Islet precursor cell (in vitro differentiated cells): ENCODE data around the gene DUSP12.
A peak's percentile ranks its signal among the peaks of the same experiment; 100 is the strongest.
"Not testable (repeated sequence)": the region's sequence is repeated elsewhere in the genome, so short reads cannot be mapped to it uniquely, and the experiment has no call there.

Source experiments
- DNase-seq: peaks from one replicate; pipeline ENCODE4 v3.0.0-alpha.2; 2018

DUSP12 gene

DNA sequence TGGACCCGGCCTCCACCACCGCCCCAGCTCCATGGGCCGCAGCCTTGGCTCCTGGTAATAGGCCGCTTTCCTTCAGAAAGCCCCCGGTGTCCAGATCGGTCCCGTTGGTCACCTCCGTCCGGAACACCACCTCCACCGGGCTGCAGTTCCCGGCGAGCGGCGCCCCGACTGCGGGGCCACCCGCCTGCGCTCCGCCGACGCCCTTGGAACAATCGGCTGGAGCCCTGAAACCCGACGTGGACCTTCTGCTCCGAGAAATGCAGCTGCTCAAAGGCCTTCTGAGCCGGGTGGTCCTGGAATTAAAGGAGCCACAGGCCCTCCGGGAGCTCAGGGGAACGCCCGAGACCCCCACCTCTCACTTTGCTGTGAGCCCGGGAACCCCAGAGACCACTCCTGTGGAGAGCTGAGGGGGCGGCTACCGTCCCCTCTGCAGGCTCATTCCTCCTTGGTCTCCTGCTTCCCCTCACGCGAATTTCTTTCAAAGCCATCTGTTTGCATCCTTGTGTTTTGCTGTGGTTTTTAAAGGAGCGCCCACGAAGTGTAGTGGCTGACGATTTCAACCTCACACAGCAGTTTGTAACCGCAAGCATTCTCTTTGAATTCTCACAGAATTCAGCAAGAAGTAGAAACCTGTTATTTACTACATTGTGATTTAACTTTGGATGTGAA is 22.2 kb upstream of the DUSP12 start:
- no peak for DNase-seq

DNA sequence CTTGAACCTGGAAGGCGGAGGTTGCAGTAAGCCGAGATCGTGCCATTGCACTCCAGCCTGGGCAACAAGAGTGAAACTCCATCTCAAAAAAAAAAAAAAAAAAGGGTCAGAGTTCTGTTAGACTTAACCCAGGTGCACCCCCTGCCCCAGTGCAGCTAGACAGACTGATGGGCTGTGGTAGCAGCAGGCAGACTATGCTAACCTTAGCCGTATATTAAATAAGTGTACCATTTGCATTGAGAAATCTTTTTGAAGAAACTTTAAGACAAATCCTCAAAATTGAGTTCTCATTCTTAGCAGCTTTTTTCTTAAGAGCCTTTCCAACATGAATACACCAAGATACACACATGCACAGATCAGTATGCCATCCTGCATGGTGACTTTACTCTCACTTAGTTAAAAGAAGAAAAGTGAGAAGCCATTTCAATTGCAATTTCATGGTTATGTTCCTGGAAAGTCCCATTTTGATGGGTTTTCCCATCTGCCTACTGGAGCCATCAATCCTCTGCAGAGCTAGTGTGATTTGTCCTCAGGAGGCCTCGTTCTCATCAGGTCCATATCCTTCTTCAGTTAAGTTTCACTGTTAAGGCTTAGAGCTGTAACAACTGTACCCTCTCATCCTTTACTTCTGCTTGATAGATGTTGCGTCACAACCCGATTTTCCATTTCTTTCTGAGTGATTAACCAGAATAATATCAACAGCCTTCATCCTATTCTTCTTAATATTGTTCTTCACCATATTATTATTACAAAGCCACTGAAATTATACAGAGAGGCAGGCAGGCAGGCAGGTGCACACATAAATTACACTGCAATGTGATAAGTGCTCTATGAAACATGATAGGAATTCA is 21.0 kb upstream of the DUSP12 start:
- no peak for DNase-seq

DNA sequence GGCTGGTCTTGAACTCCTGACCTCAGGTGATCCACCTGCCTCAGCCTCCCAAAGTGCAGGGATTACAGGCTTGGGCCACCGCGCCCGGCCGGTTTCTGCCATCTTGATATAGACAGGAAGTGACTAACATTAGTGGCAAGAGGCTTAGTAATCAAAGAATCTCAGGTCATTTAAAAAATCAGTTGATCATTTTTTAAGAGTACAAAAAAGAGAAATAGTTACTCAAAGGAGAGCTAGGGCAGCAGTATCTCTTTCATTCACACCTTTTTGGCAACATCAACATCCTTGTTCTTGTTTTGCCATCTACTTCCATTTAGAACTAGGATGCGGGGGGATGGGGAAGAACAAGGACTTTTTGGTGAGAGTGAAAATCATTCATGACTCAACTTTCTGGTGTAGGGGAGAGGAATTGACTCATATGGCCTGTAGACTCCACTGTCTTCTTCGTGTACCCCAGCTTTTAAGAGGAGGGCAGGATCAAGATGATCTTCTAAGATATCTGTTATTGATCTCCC is 19.5 kb upstream of the DUSP12 start:
- DNase-seq: no peak

DNA sequence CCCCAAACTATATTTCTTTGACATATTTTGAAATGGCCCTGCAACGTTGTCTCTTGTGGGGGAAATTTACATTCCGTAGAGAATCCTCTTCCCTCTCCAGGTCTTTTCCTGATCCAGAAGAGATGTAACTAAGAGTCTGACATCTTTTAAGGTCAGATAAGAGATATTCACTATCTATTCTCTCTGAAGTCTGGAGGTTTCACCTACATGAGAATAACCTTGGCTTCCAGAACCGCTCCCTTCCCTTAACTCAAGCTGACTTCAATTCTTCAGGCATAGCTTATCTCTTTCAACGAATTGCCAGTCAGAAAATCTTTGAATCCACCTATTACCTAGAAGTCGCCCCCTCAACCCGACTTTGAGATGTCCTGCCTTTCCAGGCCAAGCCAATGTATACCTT is 18.3 kb upstream of the DUSP12 start:
- DNase-seq: no peak

DNA sequence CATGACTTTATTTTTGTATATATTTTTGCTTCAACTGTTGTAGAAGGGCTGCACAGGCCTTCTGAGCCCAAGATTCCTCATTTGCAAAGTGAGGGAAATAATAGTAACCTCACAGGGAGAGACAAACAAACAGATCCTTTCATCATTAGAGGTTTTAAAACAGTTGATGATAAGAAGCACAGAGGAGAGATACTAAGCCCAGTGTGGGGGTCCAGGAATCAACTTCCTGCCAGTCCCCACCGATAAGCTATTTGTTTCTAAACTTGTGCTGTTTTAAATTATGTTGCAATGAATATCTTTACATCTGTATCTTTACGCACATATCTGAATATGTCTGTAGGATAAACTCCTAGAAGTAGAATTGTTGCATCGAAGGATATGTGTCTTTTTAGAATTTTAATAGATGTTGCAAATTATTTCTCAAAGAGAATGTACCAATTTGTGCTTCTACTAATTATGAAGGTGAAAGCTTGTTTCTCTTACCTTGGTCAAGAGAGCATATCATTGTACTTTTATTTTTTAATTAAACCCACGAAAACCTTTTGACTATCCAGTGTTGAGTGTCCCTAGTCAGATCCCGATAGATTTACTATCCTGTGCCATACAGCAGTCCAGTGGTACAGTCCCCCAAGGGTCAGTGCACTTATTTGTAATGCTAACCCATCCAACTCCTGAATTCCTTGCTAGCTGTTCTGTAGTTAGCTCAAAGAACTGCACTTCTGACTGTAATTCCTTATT is 17.4 kb upstream of the DUSP12 start:
- no peak for DNase-seq

DNA sequence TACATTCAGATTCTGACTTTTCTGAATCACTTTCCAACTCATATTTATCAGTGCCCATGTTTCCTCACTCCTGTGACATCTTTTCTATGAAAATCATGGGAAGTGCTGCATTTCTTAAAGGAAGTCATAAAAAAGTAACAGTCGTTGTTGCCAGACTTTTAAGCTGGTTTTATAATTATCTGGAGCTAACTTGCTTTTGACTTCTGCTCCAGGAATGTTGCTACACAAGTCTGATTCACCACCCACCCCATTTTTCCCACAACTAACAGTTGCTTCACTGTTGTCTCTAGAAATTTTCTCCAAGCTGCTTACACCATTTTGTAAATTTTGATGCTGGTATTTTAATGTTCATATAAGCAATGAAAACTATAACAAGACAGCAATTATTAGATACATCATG is 16.1 kb upstream of the DUSP12 start:
- no peak for DNase-seq

DNA sequence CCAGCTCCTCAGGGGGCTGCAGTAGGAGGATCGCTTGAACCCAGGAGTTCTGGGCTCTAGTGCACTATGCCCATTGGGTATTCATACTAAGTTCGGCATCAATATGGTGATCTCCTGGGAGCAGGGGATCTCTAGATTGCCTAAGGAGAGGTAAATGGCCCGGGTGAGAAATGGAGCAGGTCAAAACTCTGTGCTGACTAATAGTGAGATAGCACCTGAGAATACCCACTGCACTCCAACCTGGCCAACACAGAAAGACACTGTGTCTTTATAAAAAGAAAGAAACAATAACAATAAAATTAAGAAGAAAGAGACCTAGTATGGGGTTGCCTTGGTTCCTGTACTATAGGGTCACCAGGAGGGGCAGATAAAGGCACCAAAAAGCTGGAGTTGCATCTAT is 13.7 kb upstream of the DUSP12 start:
- no peak for DNase-seq

DNA sequence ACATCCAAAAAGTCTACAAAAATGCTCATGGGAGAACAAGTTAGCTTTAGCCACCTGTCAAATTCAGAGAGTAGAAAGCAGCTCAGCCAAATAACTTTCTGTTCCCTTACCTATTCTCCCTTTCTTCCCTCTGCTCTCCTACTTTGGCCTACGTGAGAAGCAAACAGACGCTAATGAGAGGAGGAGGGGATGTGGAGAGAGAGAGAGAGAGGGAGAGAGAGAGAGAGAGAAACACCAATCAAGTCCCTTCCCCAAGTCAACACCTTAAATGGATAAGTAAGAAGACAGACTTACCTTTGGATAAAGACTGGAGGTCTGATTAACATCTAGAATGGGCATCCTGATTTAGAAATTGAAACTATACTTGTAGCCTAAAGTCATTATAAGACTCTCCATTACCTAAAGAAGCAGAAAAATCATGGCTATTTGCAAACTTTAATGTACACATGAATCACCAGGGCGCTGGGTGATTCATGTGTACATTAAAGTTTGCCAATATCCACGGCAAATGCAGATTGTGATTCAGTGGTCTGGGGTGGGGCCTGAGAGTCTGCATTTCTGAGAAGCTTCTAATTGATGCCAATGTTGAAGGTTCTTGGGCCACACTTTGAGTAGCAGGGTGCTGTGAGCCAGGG is 13.1 kb upstream of the DUSP12 start:
- DNase-seq: no peak

DNA sequence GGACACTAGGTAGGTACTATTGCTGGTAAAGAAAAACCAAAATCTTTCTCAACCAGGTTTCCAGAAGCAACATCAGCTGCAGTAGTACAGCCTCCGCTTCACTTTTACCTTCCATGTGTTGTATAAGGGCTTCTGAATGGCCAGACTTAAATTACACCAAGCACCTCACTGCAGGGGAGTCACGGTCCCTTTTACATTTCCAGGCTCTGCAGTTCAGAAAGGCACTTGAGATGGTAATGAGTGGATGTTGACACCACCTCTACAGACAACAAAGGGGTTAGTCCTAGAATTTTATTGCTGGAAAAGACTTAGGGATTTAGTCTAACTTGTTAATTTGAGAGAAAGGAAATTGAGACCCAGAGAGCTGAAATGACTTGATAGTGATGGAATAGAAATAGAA is 12.0 kb upstream of the DUSP12 start:
- DNase-seq: no peak

DNA sequence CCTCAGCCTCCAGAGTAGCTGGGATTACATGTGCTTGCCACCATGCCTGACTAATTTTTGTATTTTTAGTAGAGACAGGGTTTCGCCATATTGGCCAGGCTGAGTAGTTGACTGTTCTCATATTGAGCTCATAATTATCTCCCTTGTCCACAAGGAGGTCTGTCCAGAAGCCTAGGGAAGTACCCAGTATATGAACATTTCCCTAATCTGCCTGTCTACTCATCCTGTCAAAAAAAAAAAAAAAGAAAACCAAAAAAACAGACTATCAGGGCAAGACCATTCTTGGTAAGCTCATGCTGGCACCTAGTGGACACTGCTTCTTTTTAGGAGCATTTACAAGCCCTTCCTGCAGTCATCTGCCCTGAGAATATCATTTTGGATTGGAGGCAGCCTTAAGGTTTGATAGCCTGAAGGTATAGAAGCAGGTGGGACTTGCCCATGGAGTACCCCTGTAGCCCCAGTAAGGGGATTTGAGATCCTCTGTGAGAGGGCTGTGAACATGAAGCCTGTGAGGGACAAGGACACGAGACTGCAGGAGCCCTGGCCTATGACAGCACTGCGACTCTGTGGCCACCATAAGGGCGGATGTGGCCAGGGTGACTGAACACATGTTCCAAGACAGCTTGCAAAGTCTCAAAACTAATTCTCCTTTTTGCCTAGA is 10.8 kb upstream of the DUSP12 start:
- DNase-seq: peak; percentile 70

DNA sequence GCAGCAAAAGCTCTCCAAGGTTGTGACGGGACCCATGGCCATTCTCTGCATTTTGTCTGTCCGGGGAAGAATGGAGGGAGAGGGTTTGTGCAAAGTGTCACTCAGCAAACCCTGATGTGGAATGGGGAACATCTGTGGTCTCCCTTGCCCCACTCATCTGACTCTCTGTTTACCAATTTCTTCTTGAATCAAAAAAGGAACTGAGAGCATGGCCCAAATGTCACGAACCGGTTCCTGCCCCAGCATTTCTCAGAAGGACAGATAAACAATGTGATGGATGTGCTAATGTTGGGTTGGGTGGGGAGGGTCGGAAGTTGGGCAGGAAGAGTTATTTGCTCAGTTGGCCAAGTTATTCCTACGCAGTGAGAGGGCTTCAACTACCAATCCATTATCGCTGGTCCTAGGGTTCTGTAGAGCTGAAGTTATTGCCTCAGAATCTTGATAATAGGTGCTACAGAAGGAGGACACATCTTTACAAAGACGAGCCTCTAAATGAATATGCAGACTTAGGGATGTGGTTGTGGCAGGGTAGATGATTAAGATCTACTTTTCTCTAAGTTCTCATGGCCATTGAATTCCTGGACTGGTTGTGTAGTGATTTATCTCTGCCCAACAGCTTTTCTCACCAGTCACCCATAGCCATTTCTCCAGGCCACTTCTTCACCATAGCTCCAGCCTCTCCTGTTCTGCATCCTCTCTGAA is 9.6 kb upstream of the DUSP12 start:
- DNase-seq: no peak

DNA sequence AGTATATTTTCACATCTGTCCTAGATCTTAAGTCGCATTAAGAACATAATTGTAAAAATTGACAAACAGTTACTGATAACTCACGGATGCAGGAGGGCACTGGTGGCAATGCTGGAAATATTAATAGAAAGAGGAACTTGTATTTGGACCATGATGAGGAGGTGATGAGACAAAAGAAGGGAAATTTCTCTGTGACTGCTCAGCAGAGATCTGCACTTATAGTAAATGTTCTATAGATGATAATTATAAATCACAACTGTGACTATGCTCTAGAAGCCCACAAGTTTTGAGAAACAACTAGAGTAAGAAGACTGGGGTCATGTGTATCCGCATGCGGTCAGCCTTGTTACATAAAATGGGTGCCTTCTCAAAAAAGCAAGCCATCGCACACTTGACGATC is 8.7 kb upstream of the DUSP12 start:
- no peak for DNase-seq

DNA sequence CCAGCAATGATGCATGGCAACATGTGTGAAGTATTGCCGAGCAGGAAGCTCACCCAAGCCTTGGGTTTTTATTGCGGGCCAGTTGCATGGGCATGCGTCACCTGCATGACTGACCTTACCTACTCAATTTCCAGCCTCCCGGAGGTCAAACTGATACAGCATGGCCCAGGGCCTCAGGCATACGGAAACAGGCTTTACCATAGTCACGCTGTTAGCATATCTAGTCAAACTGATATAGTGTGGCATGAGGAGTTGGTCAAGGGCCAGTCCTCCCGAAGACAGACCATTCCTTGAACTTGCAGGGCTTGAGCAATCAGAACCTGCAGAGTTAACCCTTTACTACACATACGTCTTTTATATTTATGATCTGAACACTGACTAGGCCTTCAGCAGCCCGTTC is 6.4 kb upstream of the DUSP12 start:
- DNase-seq: peak; percentile 64

DNA sequence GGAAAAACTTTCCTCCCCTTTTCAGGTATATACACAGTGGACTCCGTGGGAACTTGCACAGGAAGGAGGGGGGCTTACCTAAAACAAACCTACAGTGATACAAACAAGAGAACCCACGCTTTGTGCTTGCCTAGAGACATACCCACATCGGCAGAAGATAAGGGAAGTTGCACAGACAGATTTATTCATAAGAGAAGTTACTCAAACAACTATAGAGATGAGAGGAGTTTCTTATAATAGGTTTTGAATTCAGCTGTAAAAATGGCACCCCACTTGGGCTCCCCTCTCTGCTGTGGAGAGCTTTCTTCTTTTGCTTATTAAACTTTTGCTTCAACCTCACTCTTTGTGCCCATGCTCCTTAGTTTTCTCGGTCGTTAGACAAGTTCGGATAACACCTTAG is 1.8 kb upstream of the DUSP12 start:
- DNase-seq: no peak

DNA sequence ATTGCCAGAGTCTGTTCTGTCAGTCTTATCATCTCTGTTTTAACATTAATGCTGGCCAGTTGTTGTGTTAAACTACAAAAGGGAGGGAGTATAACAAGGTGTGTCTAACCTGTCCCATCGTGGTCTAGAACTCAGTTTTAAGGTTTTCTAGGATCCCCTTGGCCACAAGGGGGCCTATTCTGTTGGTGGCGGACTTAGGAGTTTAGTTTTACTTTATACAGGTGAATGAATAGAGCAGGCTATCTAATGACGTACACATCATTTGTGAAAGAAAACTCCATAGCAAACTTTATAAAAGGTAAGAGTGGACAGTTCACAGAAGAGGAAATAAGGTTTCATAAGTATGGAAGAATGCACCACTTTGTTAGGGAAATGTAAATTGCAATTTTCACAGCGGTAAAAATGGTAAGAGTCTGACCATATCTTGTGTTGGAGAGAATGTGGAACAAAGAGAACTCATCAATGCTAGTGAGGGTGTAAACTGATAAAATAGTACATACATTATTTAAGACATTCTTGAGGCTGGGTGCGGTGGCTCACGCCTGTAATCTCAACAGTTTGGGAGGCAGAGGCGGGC is 14.0 kb downstream of the DUSP12 start:
- DNase-seq: no peak

DNA sequence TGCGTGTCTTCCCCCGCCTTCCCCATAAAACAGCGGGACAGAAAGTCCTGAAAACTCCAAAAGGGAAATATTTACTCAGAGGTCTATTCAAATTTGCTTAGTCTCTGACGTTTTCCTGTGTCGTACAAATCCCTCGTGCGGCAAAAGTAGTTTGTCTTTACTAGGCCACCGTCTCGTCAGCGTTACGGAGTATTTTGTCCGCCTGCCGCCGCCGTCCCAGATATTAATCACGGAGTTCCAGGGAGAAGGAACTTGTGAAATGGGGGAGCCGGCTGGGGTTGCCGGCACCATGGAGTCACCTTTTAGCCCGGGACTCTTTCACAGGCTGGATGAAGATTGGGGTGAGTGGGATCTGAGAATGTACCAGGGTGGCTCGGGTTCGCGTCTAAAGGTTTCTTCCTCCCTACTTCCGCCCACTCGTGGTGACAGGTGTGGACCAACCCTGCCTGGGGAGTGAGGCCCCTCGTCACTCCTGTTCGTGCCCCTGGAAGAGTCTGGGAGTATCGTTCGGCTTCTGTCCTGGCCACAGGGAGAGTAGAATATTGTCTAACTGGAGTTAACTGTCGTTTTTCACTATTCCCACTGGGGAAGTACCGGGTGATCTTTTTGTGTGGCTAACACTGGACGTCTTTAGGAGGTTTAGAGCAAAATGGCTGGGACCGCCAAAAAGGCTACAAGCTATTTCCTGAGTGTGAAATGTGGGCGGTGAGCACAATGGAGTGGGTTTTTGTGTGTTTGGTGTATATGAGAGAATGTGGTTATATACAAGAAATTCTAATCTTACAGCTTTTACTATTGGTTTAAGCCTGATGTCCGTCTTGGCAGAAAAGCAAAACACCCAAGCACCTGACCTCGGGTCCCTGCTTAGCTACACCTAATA is 16.8 kb downstream of the DUSP12 start, which contains the start of gene ATF6:
Gene ATF6, plus strand, starts transcription at position 219 of the 880 bp plus-strand sequence. Its CDS starts 41 bp downstream, at position 260.
- peak; percentile 90 for DNase-seq

DNA sequence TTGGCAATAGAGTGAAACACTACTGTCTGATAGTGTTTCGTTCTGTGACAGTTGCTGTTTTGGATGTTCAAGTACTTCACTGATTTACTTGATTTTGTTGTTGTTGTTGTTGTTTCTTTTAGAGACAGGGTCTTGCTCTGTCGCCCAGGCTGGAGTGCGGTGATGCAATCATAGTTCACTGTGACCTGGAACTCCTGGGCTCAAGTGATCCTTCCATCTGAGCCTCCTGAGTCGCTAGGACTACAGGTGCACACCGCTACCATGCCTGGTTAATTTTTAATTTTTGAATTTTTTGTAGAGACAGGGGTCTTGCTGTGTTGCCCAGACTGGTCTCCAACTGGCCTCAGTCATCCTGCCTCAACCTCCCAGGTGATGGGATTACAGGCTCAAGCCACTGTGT is 18.9 kb downstream of the DUSP12 start:
- no peak for DNase-seq

DNA sequence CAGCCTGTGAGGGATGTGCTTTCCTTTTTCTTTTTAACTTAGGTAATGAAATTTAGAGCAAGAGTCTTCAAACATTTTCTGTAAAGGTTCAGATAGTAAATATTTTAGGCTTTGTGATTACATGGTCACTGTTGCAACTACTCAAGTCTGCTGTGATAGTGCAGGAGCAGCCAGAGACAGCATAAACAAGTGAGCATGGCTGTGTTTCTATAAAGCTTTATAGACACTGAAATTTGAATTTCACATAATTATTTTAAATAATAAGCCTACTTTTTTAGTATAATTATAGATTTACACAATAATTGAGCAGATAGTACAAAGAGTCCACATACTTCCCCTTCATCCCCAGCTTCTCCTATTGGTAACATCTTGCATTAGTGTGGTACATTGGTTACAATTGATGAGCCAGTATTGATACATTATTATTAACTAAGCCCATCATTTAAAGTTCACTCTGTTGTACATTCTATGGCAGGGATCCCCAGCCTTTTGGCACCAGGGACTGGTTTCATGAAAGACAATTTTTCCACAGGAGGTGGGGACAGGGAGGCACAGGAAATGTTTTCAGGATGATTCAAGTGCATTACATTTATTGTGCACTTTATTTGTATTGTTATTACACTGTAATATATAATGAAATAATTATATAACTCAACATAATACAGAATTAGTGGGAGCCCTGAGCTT is 19.5 kb downstream of the DUSP12 start:
- no peak for DNase-seq

DNA sequence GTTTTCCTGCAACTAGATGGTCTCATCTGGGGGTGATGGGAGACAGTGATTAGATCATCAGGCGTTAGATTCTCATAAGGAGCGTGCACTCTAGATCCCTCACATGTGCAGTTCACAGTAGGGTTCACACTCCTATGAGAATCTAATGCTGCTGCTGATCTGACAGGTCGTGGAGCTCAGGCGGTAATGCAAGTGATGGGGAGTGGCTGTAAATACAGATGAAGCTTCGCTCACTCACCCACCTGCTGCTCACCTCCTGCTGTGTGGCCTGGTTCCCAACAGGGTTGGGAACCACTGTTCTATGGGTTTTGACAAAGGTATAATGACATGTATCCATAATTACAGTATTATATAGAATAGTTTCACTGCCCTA is 20.1 kb downstream of the DUSP12 start:
- not testable (repeated sequence) for DNase-seq

DNA sequence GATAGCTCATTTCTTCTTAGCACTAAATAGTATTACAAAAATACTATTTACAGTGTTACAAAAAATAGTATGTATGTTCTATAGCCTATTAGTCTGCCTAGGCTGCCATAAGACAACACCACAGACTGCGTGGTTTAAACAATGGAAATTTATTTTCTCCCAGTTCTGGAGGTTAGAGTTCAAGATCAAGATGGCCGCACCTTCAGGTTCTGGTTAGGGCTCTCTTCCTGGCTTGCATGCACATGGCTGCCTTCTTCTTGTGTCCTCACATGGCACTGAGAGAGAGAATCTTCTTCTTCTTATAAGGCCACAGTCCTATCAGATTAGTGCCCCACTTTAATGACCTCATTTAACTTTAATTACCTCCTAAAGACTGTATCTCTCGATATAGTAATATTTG is 20.7 kb downstream of the DUSP12 start:
- DNase-seq: no peak
